A549 (cell line): ENCODE data around the gene CCDC34. TPM values are rescaled to one million over a fixed set of nuclear protein-coding genes. Genes with fewer than 3 reads are reported as not detected.

Experiments
- ATAC-seq, 2 experiments: fragments of 200-7000 bp in 1 of 2; fragments of >200 bp in 1 of 2; cut with Nextera tagmentation in 1 of 2; cut with Tn5 transposase in 1 of 2; 3 replicates each; pipeline versions ENCODE4 v1.8.0 to v1.9.1; 2018 to 2020; ENCODE audit warnings: mild to moderate bottlenecking in 1 of 2, moderate library complexity in 1 of 2
- CTCF ChIA-PET: fragments of 300-600 bp; sonication (Branson Sonifier 250); formaldehyde crosslinking; extraction: SDS; loops from one replicate; lab custom pipeline; 2021; ENCODE audit warnings: antibody characterized with exemption, inconsistent platforms; lab: Yijun Ruan, JAX
- POLR2A ChIA-PET: fragments of 350-600 bp; formaldehyde crosslinking; extraction: SDS; loops from one replicate; lab custom pipeline; 2021; ENCODE audit warnings: antibody characterized with exemption, inconsistent platforms; lab: Yijun Ruan, JAX
- DNase-seq, 2 experiments: peaks; one replicate each; pipeline versions ENCODE4 v3.0.0 to v3.0.0-alpha.2; 2011 to 2016; ENCODE audit warnings: low read depth in 1 of 2, low spot score in 1 of 2
- FAIRE-seq: peaks from 2 replicates; lab custom pipeline; 2011; peaks lifted over from hg19 to GRCh38; lab: Jason Lieb, UNC
- H3K27ac ChIP-seq, 2 experiments: fragments of >200 bp; sonication (Bioruptor Twin); formaldehyde crosslinking; 3 replicates each; pipeline ENCODE4 v1.5.1; 2016 to 2017
- H3K4me1 ChIP-seq: fragments of >200 bp; sonication (Bioruptor Twin); formaldehyde crosslinking; 3 replicates; pipeline ENCODE4 v1.6.1; 2016
- H3K4me2 ChIP-seq: fragments of >200 bp; sonication (Bioruptor Twin); formaldehyde crosslinking; 3 replicates; pipeline ENCODE4 v1.6.1; 2016
- H3K4me3 ChIP-seq: fragments of >200 bp; sonication (Bioruptor Twin); formaldehyde crosslinking; 3 replicates; pipeline ENCODE4 v1.5.1; 2016
- H3K9me3 ChIP-seq: fragments of >200 bp; sonication (Bioruptor Twin); formaldehyde crosslinking; 3 replicates; pipeline ENCODE4 v1.6.1; 2016
- CEBPB ChIP-seq, 2 experiments: fragments of >200 bp in 1 of 2; sonication (Bioruptor Twin) in 1 of 2; formaldehyde crosslinking in 1 of 2; IDR thresholded peaks; 2 replicates each; pipeline ENCODE4 v1.6.1; 2012 to 2016
- CHD2 ChIP-seq: fragments of 150-350 bp; IDR thresholded peaks from 2 replicates; pipeline ENCODE4 v1.6.1; 2014; ENCODE audit warnings: low read length; ENCODE audit not compliant: partially characterized antibody
- CHD4 ChIP-seq: fragments of 200-600 bp; sonication (generic); IDR thresholded peaks from 2 replicates; pipeline ENCODE4 v1.6.1; 2016; ENCODE audit warnings: antibody characterized with exemption, mild to moderate bottlenecking, borderline replicate concordance
- EHF ChIP-seq: fragments of 250-450 bp; sonication (Bioruptor Pico); IDR thresholded peaks from 2 replicates; pipeline ENCODE4 v1.5.0; 2020; ENCODE audit warnings: mild to moderate bottlenecking
- EHMT2 ChIP-seq: fragments of 200-600 bp; sonication (generic); IDR thresholded peaks from 2 replicates; pipeline ENCODE4 v1.6.1; 2016; ENCODE audit warnings: antibody characterized with exemption, low read depth, mild to moderate bottlenecking, moderate library complexity
- EP300 ChIP-seq, 2 experiments: fragments of >200 bp; sonication (Bioruptor Twin); formaldehyde crosslinking; IDR thresholded peaks; 2 replicates in 1 of 2; 3 replicates in 1 of 2; pipeline ENCODE4 v1.6.1; 2016 to 2017
- ESRRA ChIP-seq: fragments of 150-350 bp; IDR thresholded peaks from 2 replicates; pipeline ENCODE4 v1.6.1; 2014; ENCODE audit warnings: mild to moderate bottlenecking, low read length, borderline replicate concordance
- FOSB ChIP-seq: fragments of 250-450 bp; sonication (Bioruptor Pico); IDR thresholded peaks from 2 replicates; pipeline ENCODE4 v1.5.0; 2020; ENCODE audit warnings: mild to moderate bottlenecking, moderate library complexity
- FOSL2 ChIP-seq, 2 experiments: fragments of 450-650 bp in 1 of 2; fragments of >200 bp in 1 of 2; sonication (Bioruptor Twin) in 1 of 2; formaldehyde crosslinking; IDR thresholded peaks; 2 replicates each; pipeline versions ENCODE4 v1.5.0 to v1.6.1; 2016 to 2020; ENCODE audit warnings: mild to moderate bottlenecking in 1 of 2, moderate library complexity in 1 of 2
- FOXS1 ChIP-seq: fragments of 250-450 bp; sonication (Bioruptor Pico); IDR thresholded peaks from 2 replicates; pipeline ENCODE4 v1.5.0; 2020; ENCODE audit warnings: mild to moderate bottlenecking, moderate library complexity
- GATA3 ChIP-seq: IDR thresholded peaks from 2 replicates; pipeline ENCODE4 v1.6.1; 2012; ENCODE audit warnings: borderline replicate concordance
- HOXA7 ChIP-seq: fragments of 250-450 bp; sonication (Bioruptor Pico); IDR thresholded peaks from 2 replicates; pipeline ENCODE4 v1.5.0; 2020; ENCODE audit warnings: mild to moderate bottlenecking, moderate library complexity
- JUN ChIP-seq, 2 experiments: fragments of >200 bp; sonication (Bioruptor Twin); formaldehyde crosslinking; IDR thresholded peaks; 2 replicates in 1 of 2; 3 replicates in 1 of 2; pipeline ENCODE4 v1.6.1; 2016 to 2017
- JUNB ChIP-seq: fragments of >200 bp; sonication (Bioruptor Twin); formaldehyde crosslinking; IDR thresholded peaks from 2 replicates; pipeline ENCODE4 v1.6.1; 2016
- MAFK ChIP-seq: fragments of 450-650 bp; IDR thresholded peaks from 2 replicates; pipeline ENCODE4 v1.6.1; 2014; ENCODE audit not compliant: partially characterized antibody
- NR3C1 ChIP-seq: fragments of >200 bp; sonication (Bioruptor Twin); formaldehyde crosslinking; IDR thresholded peaks from 3 replicates; pipeline ENCODE4 v1.6.1; 2017
- RAD21 ChIP-seq, 2 experiments: fragments of >200 bp in 1 of 2; sonication (Bioruptor Twin) in 1 of 2; formaldehyde crosslinking in 1 of 2; IDR thresholded peaks in 1 of 2; conservative IDR thresholded peaks in 1 of 2; 2 replicates in 1 of 2; 3 replicates in 1 of 2; pipeline ENCODE4 v1.6.1; 2012 to 2018; ENCODE audit warnings: inconsistent platforms in 1 of 2
- SMC3 ChIP-seq: fragments of >200 bp; sonication (Bioruptor Twin); formaldehyde crosslinking; IDR thresholded peaks from 3 replicates; pipeline ENCODE4 v1.6.1; 2018; ENCODE audit warnings: inconsistent platforms
- SREBF2 ChIP-seq: fragments of 450-650 bp; IDR thresholded peaks from 2 replicates; pipeline ENCODE4 v1.6.1; 2014; ENCODE audit warnings: mild to moderate bottlenecking, moderate library complexity
- ZFP36 ChIP-seq: fragments of 450-650 bp; IDR thresholded peaks from 2 replicates; pipeline ENCODE4 v1.6.1; 2014; ENCODE audit warnings: borderline replicate concordance; ENCODE audit not compliant: partially characterized antibody
- ZNF302 ChIP-seq: fragments of 250-450 bp; sonication (Bioruptor Pico); IDR thresholded peaks from 2 replicates; pipeline ENCODE4 v1.9.0; 2021; ENCODE audit warnings: inconsistent platforms, mild to moderate bottlenecking, moderate library complexity
- ZSCAN20 ChIP-seq: fragments of 250-450 bp; sonication (Bioruptor Pico); IDR thresholded peaks from 2 replicates; pipeline ENCODE4 v1.8.0; 2022; ENCODE audit warnings: mild to moderate bottlenecking, moderate library complexity
- WGBS: methylation state at CpG from one replicate; pipeline ENCODE4 v1.1.6; 2017; ENCODE audit errors: missing lambda C conversion rate; 5-methylcytosine and 5-hydroxymethylcytosine counted together
- polyA plus RNA-seq, 4 experiments: library from polyadenylated mRNA; depleted of rRNA in 3 of 4; stranded (reverse); fragments of >200 nt; fragmentation: RNase III in 1 of 4; extraction: RNeasy Plus Mini Kit Qiagen cat#74134 plus additional on column Dnase treatment in 1 of 4; gene quantifications; 2 replicates in 3 of 4; 3 replicates in 1 of 4; pipeline ENCODE4 v1.2.3, GENCODE V29; 2011 to 2017
- TF ChIP-seq, protein P1 (sequence below): fragments of >200 bp; sonication (Bioruptor Twin); formaldehyde crosslinking; IDR thresholded peaks from 3 replicates; pipeline ENCODE4 v1.5.1; 2016
- TF ChIP-seq, protein P2 (sequence below): fragments of >200 bp; sonication (Bioruptor Twin); formaldehyde crosslinking; IDR thresholded peaks from 3 replicates; pipeline ENCODE4 v1.6.1; 2016
- TF ChIP-seq, protein P3 (sequence below): IDR thresholded peaks from 2 replicates; pipeline ENCODE4 v1.6.1; 2012
- TF ChIP-seq, protein P4 (sequence below): fragments of 250-450 bp; sonication (Bioruptor Pico); IDR thresholded peaks from 2 replicates; pipeline ENCODE4 v1.5.0; 2020; ENCODE audit warnings: low read depth, mild to moderate bottlenecking, moderate library complexity

CCDC34 gene
- polyA plus RNA-seq, 2 of the 4 experiments (the other 2 are of a cell fraction), result 32.0 to 35.9 TPM

DNA sequence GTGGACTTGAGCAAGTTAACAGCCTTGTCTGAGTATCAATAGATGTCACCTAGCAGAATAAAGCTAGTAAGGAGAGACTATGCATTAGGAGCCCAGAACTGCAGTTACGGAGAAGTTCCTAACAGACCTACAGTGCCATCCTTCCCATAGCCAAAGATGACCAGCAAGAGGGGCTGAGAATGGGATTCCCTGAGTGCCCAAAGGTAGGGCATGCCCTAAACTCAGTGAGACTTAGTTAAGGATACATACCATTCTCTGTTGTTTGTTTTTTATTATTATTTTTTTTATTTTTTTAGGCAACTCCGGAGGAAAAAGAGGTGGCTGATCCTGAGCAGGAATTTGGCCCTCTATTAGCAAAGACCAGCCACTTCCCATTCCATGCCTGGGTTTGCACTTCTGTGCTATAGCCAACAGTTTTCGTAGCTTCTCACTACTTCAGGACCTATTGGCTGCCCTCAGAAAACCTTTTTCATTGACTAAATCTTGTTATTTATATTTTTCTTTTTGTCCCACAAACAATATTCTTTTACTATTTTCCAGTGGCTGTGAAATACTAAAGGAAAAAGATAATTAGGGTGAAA is 33.3 kb upstream of the CCDC34 start:
- H3K9me3 ChIP-seq, result no peaks in the 10 kb centered on the region
- 5% methylated on average over 3 of the region's 3 CpGs for WGBS
- POLR2A ChIA-PET, result interaction anchor here (0.7 to 1.4 kb wide), 5 partner anchors 48 to 77 kb away, joined by 3 to 12 read pairs (median 6); partner anchors contain the start of gene LGR4
- DNase-seq (no peak), FAIRE-seq (no peak), ATAC-seq (peak; percentile 64 to 65; a peak in 5 of 6 replicates)
- peak overlapping the region; percentile 21; the same call in 2 of the 3 replicates for H3K4me3 ChIP-seq
- TF ChIP-seq, protein P1, sequence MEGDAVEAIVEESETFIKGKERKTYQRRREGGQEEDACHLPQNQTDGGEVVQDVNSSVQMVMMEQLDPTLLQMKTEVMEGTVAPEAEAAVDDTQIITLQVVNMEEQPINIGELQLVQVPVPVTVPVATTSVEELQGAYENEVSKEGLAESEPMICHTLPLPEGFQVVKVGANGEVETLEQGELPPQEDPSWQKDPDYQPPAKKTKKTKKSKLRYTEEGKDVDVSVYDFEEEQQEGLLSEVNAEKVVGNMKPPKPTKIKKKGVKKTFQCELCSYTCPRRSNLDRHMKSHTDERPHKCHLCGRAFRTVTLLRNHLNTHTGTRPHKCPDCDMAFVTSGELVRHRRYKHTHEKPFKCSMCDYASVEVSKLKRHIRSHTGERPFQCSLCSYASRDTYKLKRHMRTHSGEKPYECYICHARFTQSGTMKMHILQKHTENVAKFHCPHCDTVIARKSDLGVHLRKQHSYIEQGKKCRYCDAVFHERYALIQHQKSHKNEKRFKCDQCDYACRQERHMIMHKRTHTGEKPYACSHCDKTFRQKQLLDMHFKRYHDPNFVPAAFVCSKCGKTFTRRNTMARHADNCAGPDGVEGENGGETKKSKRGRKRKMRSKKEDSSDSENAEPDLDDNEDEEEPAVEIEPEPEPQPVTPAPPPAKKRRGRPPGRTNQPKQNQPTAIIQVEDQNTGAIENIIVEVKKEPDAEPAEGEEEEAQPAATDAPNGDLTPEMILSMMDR, result no peak
- TF ChIP-seq SREBF2, result no peak
- peak; percentile 50; the same call in 1 of the 2 replicates for TF ChIP-seq FOSB (CRISPR knock-in tag)
- TF ChIP-seq EHF (CRISPR knock-in tag), result peak; percentile 32; the same call in 1 of the 2 replicates
- H3K4me2 ChIP-seq, result peak overlapping the region; percentile 90
- H3K4me1 ChIP-seq, result peaks cover 93% of the 10 kb centered on the region
- peak overlapping the region; percentile 90 to 96 for H3K27ac ChIP-seq
- CTCF ChIA-PET, result interaction anchor here (1.1 to 7.3 kb wide), 7 partner anchors 9 to 213 kb away, joined by 3 to 37 read pairs (median 4); no protein-coding TSS in a partner anchor

DNA sequence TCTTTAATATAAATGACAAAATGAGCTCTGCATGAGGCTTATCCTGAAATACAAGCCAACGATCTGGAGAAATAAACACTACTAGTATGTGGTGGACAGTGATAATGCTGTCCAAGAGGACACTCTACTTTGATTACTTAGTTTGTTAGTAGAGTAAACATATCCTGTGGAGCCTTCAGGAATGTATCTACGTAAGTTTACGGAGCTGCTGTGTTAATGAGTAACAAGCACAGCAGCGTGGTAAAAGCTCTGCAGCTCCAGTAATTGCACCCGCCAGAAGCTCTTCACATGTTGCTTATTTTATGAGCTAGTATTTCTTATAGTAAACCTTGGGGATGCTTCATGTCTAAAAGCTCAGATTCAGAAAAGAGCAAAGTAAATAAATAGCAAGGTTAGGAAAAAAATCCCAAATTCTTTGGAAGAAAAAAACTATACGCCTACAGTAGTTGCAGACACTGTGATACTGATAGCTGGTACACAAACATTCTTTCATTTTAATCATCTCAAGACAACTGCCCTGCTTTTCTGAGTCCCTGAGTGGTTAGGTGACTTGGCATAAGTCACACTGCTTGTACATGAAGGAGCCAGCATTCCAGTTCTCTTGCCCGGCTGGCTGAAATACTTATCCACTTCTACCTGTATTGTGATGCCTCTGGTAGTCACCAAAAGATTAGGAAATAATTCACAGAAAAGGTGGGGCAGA is 32.7 kb upstream of the CCDC34 start:
- FAIRE-seq (peak; percentile 98), DNase-seq (peak; percentile 40 to 97), ATAC-seq (peak; percentile 90 to 95)
- H3K27ac ChIP-seq, result peak overlapping the region; percentile 90 to 96
- H3K4me2 ChIP-seq, result peak overlapping the region; percentile 90
- H3K9me3 ChIP-seq, result no peaks in the 10 kb centered on the region
- WGBS, result 3% methylated on average over 7 of the region's 7 CpGs
- H3K4me1 ChIP-seq, result peaks cover 93% of the 10 kb centered on the region
- ChIA-PET CTCF (interaction anchor here (0.7 to 7.3 kb wide), 9 partner anchors 9 to 212 kb away, joined by 3 to 37 read pairs (median 4); no protein-coding TSS in a partner anchor), POLR2A (interaction anchor here (0.7 to 1.4 kb wide), 6 partner anchors 48 to 77 kb away, joined by 3 to 12 read pairs (median 6); partner anchors contain the start of gene LGR4)
- H3K4me3 ChIP-seq, result peak overlapping the region; percentile 26; the same call in 2 of the 3 replicates
- peak; percentile 71; the same call in 1 of the 2 replicates for TF ChIP-seq JUNB
- TF ChIP-seq GATA3, result peak; percentile 98
- no peak for TF ChIP-seq ZNF302 (CRISPR knock-in tag)
- no peak for TF ChIP-seq CHD4
- TF ChIP-seq, protein P2, sequence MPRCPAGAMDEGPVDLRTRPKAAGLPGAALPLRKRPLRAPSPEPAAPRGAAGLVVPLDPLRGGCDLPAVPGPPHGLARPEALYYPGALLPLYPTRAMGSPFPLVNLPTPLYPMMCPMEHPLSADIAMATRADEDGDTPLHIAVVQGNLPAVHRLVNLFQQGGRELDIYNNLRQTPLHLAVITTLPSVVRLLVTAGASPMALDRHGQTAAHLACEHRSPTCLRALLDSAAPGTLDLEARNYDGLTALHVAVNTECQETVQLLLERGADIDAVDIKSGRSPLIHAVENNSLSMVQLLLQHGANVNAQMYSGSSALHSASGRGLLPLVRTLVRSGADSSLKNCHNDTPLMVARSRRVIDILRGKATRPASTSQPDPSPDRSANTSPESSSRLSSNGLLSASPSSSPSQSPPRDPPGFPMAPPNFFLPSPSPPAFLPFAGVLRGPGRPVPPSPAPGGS, result peak; percentile 92; the same call in 2 of the 3 replicates
- peak; percentile 35; the same call in 1 of the 2 replicates for TF ChIP-seq FOSL2 (IDR thresholded peaks at IDR 0.05)
- peak; percentile 43 for TF ChIP-seq FOSL2 (CRISPR knock-in tag; IDR thresholded peaks at IDR 0.05)
- TF ChIP-seq, protein P1, result no peak
- peak; percentile 57; the same call in 1 of the 2 replicates for TF ChIP-seq FOXS1
- TF ChIP-seq ZFP36, result no peak
- TF ChIP-seq EHMT2, result no peak
- peak; percentile 81 to 98; a peak in 4 of 5 replicates for TF ChIP-seq JUN (IDR thresholded peaks at IDR 0.05)
- peak; percentile 63 to 82 for TF ChIP-seq CEBPB (IDR thresholded peaks at IDR 0.05)
- no peak for TF ChIP-seq NR3C1
- 0 out of 2 replicates have a peak, but pooled peaks have one; percentile 25 for TF ChIP-seq HOXA7 (CRISPR knock-in tag)
- peak; percentile 37; the same call in 1 of the 3 replicates for TF ChIP-seq SMC3
- TF ChIP-seq ESRRA, result no peak
- TF ChIP-seq ZSCAN20 (CRISPR knock-in tag), result 0 out of 2 replicates have a peak, but pooled peaks have one; percentile 21
- TF ChIP-seq CHD2, result no peak
- TF ChIP-seq, protein P3, sequence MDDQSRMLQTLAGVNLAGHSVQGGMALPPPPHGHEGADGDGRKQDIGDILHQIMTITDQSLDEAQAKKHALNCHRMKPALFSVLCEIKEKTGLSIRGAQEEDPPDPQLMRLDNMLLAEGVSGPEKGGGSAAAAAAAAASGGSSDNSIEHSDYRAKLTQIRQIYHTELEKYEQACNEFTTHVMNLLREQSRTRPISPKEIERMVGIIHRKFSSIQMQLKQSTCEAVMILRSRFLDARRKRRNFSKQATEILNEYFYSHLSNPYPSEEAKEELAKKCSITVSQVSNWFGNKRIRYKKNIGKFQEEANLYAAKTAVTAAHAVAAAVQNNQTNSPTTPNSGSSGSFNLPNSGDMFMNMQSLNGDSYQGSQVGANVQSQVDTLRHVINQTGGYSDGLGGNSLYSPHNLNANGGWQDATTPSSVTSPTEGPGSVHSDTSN, result peak; percentile 83
- peak; percentile 61 for TF ChIP-seq MAFK
- peak; percentile 19 to 56; a peak in 3 of 5 replicates for TF ChIP-seq RAD21 (conservative IDR thresholded peaks at IDR 0.05 in 1 of 2, IDR thresholded peaks at IDR 0.05 in 1 of 2)
- TF ChIP-seq, protein P4, sequence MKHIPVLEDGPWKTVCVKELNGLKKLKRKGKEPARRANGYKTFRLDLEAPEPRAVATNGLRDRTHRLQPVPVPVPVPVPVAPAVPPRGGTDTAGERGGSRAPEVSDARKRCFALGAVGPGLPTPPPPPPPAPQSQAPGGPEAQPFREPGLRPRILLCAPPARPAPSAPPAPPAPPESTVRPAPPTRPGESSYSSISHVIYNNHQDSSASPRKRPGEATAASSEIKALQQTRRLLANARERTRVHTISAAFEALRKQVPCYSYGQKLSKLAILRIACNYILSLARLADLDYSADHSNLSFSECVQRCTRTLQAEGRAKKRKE, result no peak
- TF ChIP-seq EP300 (IDR thresholded peaks at IDR 0.05), result peak; percentile 94
